ENCODE results near the gene LTBP3.

Gene LTBP3

DNA sequence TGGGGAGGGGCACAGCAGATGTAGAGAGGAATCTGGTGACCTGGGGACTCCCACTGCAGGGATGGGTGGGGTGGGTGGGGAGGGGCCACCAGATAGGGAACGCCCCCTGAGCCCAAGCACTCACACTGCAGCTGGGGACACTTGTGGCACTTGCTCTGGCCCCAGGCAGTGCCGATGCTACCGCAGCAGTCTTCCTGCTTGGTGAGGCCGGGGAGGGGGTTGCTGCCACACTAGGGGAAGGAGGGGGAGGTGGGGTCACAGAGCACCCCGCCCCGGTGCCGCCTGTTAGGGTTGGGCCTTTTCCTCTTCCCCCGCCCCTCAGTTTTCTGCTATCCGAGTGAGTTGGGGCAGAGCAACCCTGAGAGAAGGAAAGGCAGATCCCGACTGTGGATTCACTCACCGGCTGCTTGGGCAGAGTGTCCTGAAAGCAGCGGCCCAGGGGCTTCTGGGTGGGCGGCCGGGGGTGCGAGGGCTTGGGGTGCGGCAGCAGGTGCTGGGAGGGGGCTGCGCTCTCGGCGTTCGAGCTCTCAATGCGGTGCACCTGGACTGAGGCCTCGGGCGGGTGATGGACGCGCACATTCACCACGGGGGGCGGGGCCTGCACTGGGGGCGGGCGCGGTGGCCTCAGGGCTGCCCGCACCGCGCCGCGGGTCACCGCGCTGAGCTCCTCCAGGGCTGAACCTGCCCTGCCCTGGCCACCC, 4.7 kb downstream of the LTBP3 start:
- DNase-seq (ENCODE audit: low read depth), result no peak

DNA sequence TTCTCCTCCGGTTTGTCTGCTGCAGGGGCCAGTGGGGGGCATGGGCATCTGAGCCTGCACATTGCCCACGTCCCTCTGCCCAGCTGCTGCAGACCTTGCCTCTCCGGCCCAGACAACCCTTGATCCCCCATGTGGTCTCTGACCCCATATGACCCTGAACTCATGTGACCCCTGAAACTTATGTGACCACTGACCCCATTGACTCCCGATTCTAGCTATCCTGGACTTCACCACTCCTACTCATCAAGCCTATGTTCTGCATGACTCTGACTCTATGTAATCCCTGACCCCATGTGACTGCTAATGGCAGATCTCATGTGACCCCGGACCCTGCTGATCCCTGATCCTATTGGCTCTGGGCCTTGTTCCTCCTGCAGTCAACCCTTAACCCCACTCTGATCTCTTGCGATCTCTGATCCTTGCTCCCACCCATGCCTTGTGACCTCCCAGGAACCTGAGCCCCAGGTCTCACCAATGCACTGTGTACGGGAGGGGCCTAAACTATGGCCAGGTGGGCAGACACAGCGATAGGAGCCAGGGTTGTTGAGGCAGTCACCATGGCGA, 5.7 kb downstream of the LTBP3 start:
- no peak for DNase-seq (ENCODE audit: low read depth)

DNA sequence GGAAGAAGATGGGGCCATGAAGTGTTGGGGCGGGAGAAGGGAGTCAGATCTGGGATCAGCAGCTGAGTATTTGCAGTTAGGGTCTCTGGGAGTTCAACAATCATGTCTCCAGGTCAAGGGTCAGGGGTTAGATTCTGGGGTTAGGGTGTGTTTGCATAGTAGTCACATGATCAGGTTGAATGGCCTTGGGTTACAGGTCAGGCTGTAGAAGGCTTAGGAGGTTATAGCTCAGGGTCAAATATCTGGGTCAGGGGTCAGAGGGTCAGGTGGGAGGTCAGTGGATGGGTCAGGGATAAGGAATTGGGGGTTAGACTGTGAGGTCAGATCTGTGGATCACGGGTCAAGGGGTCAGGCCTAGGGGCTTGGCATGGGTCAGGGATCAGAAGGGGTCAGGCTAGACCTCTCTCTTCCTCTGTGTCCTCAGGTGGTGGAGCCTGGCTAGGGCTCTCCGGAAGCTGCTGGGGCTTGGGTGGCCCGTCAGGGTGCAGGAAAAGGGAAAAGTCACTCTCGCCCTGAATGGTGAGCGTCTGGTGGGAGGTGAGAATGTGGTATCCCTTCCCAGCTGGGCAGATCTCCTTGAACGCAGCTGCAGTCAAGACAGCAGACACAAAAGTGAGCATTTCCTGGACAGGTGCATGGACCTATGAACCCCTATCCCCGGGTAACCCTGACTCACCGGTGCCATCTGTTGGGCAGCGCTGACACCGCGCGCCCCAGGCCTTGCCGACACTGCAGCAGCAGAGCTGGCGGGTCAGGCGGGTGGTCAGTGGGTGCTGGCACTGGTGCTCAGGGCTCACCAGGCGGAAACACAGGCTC, 6.4 kb downstream of the LTBP3 start:
- DNase-seq (ENCODE audit: low read depth), result no peak

DNA sequence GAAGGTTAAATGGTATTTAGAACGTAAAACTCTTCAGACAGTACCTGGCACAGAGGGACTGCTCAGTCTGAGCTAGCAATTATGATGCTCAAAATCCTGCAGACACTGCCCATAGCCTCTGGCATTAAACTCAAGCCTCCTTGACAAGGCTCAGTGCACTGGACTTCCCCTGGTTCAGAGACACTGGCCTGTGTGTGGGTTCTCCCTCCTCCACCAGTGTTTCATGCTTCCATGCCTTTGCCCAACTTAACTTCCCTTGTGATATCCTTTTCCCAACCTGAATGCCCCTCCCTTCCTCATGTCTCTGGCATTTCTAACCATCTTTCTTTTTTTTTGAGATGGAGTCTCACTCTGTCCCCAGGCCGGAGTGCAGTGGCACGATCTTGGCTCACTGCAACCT, 9.1 kb downstream of the LTBP3 start:
- no peak for DNase-seq (ENCODE audit: low read depth)

DNA sequence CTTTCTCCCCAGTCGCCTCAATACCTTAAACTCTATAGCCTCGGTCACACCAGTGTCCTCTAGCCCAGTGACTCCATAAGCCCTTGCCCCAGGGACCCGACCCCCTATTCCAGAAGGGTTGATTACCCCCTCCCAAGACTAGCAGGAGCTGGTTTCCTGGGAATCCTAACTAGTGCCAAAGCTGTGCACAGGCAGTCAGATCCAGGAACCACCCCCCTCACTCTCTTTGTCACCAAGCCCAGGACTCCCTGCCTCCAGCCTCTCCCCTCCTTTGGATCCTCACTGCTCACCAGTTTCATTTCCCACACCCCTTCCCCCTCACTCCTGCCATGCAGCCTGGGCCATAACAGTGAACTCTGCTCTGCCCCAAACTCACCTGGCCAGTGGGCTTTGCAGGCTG, 9.8 kb downstream of the LTBP3 start:
- no peak for DNase-seq (ENCODE audit: low read depth)

DNA sequence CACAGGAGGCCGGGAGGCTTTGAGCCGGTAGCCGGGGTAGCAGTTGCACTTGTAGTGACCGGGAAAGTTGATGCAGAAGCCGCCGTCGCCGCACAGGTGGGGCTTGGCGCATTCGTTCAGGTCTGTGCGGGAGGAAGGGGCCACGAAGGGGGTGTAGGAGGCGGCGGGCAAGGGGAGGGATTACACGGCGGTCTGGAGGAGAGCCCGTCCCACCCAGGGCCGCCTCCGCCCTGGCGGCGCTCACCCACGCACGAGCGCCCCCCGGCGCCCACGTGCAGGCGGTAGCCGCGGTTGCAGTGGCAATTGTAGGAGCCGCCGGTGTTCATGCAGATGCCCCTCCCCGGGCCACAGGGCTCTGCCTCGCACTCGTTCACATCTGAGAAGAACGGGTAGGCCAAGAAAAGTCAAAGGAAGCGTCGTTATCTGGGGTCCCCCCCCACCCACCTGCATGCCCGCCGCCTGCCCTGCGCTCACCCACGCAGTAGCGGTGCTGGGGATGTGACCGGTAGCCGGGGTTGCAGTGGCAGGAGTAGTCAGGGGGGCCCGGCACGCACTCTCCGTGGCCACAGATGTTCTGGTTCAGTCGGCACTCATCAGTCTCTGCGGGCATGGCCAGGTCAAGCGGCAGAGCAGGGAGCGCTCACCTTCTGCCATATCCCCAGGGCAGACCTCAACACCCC, 10.6 kb downstream of the LTBP3 start:
- no peak for DNase-seq (ENCODE audit: low read depth)

DNA sequence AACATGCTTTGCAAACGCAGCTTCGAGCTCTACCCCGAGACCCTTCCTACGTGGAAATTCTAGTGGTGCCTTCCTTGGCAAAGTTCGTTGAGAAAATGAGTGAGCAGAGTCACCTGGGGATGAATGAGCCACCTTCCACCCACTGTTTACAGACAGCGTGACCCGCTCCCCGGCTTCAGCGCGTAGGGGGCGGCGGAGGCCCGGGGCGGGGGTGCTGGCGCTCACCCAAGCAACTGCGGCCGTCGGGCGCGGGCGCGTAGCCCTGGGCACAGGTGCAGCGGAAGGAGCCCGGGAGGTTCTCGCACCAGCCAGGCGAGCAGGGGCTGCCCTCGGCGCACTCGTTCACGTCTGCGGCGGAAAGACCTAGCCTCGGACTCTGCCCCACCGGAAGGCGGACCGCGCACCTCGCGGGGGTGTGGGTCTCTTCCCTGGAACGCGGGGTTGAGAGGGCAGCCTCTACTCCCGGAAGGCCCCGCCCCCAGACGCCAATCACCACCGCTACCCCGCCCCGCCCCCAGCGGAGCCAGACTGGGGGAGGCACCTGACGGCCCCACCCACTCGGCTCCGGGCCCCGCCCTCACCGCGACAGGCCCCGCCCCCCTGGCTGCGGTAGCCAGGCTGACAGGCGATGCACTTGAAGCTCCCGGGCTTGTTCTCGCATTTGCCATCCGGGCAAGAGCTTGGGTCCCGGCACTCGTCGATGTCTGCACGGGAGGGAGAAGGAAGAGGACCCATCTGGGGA, 11.8 kb downstream of the LTBP3 start:
- DNase-seq (ENCODE audit: low read depth), result no peak

DNA sequence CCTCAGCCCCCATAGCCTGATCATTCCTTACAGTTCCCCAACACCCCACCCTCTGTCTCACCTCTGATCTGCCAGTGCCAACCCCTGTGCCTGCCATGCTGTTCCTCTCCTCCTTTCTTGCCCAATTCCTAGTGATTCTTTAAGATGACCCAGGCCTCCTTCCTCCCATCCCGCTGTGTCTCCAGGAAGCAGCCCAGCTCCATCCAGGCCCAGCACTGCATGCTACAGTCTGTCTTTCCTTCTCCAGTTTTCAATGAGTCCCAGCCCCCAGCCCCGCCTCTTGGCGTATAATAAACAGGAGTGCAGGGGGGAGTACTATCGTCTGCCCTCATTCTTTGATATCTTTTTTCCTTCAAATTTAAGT, 12.3 kb downstream of the LTBP3 start:
- DNase-seq (ENCODE audit: low read depth), result no peak

DNA sequence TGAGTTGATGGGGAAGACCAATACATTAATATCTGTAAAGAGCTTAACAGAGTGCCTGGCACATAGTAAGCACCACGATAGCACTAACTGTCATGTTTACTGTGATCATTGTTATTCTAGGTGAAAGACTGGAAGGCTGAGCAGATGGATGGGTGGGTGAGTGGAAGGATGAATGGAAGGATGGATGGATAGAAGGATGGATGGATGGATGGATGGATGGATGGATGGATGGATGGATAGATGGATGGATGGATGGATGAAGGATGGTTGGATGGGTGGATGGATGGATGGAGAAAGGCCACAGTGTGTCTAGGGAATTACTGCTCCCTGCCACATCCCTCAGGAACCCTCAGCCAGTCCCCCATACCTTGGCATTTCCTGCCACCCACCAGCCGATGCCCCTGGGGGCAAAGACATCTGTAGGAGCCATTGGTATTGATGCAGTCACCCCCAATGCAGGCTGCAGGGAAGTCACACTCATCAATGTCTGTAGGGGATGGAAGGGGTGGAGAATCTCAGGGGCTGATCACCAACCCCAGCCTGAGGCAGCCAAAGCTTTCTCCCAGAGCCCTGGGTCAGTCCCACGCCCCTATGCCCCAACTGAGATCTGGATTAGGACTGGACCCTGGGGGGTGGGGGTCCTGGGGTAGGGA, 15.3 kb downstream of the LTBP3 start:
- DNase-seq (ENCODE audit: low read depth), result no peak

DNA sequence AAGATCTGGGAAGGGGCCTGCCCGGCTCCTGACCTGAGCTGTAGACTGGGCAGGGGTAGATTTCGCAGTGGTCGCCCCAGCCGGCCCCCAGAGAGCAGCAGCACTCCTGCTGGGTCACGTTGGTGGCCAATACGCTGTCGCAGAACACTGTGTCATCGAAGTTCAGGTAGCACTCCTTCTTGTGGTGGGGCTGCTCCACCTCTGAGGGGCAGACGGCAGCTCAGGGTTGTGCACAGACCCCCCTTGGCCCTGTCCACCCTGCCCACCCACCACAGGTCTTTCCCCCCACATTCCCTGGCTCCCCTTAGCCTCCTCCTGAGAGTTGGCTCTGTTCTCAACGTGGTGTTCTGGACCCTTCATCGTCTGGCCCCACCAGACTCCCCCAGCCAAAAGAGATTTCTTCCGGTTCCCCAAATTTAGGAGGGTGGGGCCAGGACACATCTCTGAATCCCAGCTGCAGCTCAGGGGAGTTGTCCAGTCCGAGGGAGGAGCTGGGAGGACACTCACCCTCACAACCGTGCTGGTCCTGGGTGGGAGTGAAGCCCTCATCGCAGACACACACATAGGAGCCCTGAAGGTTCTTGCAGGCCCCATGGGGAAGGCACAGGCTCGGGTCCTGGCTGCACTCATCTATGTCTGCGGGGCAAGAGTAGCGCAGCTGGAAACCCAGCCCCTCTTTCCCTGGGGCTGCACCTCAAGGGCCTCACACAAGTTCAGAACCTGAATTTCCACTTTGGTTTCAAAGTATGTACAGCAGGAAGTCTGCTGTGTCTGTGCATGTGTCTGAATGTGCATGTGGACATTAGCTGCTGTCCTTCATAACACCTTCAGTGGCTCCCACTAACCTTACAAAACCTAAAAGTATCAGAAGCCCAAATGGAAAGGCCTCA, 16.8 kb downstream of the LTBP3 start:
- DNase-seq (ENCODE audit: low read depth), result no peak

DNA sequence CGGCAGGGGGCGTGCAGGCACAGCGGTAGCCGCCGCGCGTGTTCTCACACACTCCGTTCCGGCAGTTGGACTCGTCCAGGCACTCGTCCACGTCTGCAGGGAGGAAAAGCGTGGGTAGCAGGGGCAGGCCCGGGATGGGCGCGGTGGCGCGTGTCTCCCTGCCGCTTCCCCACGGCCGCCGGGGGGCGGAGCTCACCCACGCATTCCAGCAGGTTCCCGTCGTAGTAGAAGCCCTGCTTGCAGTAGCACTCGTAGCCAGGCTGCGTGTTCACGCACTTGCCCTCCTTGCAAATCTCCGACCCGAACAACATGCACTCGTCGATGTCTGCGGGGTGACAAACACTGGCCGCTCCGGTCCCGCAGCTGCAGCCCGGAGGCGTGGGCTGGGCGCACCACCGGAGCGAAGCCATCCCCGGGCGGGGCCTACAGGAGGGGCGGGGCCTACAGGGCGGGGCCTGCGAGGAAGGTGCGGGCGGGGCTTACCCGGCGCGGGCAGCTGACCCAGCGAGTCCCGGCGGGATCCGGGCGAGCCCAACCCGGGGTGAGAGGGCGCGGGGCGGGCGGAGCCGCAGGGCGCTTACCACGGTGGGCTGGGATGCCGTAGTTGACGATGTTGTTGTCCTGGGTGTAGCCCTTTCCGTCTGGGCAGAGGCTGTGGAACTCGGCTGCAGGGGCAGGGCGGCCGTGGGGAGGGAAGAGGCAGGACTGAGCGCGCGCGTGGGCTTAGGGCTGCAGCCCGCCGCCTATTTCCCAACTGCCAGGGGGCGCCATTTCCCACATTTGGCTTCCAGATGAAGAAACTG, 17.7 kb downstream of the LTBP3 start:
- peak; percentile 69 for DNase-seq (ENCODE audit: low read depth)

DNA sequence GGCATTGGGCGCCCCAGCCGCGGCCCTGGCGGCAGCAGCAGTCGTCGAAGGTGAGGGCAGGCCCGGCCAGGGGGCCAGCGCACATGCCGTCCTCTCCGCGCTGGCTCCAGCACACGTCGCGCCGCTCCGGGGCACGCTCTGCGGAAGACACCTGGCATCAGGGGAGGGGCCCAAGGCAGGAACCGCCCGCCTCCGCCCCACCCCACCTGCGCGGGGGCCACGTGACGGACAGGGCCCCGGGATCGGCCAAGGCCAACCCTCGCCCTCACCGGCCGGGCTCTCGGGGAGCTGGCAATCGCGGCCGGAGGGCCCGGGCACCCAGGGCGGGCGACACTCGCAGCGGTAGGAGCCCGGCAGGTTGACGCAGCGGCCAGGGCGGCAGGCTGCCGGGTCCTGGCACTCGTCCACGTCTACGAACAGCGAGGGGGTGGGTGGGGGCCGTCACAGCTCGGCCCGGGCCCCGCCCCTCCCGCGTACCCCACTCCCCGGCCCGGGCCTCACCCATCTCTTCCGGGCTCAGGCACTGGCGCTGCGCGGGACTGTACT, 18.3 kb downstream of the LTBP3 start:
- DNase-seq (ENCODE audit: low read depth), result no peak

DNA sequence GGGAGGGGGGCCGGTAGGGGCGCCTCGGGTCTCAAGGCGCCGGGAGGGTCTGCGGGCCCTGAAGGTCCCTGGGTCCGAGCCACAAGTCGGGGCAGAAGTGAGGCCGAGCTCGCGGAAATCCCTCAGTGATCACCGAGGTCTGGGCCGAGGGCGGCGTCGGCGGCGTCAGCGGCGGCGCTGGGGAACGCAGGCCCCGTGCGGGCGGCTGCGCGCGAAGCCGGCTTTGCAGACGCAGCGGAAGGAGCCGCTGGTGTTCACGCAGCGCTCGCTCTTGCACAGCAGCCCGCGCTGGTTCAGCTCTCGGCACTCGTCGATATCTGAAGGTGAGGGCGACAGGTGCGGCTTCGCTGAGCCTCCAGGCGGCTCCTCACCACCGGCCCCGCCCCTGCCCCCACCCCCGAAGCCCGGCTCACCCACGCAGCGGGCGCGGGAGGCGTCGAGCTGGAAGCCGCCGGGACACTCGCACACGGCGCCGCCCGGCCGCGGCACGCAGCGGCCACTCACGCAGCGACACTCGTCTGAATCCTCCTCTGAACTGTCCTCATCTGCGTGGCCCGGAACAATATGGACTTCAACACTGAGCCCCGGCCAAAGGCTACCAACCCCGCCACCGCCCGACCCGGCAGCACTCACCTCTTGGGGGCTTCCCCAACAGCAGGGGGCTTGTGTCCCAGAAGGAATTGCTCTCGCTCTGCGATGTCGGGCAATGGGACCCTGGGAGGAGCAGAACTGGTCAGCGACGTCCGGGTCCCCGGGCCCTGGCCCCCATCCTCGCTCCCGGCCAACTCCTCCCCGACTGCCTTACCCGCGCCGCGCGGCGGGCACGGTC, 19.0 kb downstream of the LTBP3 start:
- no peak for DNase-seq (ENCODE audit: low read depth)

DNA sequence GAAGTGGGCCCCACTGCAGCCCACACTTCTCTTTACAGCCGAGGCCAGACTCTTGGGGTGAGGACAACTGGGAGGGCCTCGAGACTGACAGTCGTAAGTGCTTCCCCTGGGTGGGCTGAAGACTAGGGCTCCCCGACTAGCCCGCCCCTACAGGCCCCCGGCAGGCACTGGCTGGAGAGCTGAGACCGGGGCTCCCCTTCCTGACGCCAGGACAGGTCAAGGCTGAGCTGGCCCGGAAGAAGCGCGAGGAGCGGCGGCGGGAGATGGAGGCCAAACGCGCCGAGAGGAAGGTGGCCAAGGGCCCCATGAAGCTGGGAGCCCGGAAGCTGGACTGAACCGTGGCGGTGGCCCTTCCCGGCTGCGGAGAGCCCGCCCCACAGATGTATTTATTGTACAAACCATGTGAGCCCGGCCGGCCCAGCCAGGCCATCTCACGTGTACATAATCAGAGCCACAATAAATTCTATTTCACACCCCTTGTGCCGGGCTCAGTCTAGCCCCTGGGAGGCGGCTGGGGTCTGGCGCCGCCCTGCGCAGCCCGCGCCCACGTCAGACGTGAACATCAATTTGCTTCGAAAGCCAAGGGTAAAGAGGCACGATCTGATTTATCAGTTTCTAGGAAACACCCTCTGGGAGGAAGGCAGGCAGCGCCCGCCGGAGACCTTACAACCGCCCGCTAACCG, 19.8 kb downstream of the LTBP3 start:
- DNase-seq (ENCODE audit: low read depth), result no peak

DNA sequence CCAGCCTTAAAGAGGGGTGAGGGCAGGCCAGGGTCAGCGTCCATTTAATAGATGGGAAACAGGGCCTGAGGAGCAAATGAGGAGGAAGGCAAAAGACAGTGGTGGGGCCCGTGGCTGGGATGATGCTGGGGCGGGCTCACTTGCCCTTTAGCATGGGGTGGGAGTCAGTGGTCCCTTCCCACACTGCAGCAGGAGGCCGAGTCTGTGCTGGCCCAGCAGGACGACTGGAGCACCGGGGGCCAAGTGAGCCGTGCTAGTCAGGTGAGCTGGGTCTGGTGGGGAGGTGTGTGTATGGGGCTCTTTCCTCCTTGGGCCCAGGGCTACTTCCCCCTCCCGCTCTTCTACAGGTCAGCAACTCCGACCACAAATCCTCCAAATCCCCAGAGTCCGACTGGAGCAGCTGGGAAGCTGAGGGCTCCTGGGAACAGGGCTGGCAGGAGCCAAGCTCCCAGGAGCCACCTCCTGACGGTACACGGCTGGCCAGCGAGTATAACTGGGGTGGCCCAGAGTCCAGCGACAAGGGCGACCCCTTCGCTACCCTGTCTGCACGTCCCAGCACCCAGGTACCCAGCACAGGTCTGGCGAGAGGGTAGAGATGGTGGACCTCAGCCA, 20.4 kb downstream of the LTBP3 start:
- DNase-seq (ENCODE audit: low read depth), result no peak

DNA sequence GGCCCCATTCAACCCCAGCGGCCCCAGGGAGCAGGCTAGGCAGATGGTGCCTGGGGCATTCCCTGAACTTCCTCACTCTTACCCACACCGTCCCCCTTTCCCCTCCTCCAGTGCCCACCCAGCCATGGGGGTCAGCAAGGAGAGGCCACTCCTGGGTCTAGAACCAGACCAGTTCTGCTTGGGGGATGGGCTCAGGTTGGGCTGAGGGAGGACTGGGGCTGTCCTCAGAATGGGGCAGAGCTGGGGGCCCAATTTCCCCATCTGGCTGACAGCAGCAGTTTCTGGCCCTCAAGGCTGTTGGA, 20.9 kb downstream of the LTBP3 start:
- DNase-seq (ENCODE audit: low read depth), result no peak

DNA sequence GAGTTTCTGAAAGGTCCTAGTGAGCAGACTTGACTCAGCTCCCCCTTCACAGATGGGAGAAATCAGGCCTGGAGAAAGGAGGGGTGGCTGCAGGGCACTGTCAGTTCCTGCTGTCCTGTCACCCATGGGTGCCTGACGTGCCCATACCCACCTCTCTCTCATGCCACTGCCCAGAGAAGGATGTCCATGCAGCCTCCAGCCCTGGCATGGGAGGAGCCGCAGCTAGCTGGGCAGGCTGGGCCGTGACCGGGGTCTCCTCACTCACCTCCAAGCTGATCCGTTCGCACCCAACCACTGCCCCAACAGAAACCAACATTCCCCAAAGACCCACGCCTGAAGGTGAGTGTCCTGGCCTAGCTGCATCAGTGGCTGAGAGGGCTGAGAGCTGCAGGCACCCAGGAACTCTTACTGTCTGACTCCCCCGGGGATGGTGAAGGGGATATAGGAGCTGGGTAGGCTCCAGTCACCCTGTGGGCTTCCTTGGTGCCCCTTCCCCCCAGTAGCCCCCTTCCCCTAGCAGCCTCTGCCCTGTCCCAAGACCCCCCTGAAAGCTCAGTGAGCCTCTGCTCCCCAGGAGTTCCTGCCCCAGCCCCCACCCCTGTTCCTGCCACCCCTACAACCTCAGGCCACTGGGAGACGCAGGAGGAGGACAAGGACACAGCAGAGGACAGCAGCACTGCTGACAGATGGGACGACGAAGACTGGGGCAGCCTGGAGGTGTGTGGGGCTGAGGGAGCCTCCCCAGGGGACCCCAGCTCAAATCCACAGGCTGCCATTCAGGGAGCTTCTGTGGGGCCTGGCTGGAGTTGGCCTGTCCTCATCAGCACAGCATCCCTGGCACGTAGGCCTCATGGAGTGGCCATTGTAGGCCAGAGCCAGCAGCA, 21.5 kb downstream of the LTBP3 start:
- DNase-seq (ENCODE audit: low read depth), result no peak
